Measurements from ENCODE around the gene PFAS.

The PFAS gene

GRCh38 chr17:8290043-8290442 is 41.0 kb downstream of the PFAS start:
- H3K4me3 ChIP-seq (ENCODE audit: low read length), result no peak overlapping the region
- no peak for DNase-seq (ENCODE audit: low read depth)
- H3K4me1 ChIP-seq (ENCODE audit: control insufficient read depth, insufficient read depth, low read length), result peaks cover 39% of the 10 kb centered on the region
- no peaks in the 10 kb centered on the region for H3K36me3 ChIP-seq (ENCODE audit: control insufficient read depth, insufficient read depth, low read length, severe bottlenecking)
- H3K9ac ChIP-seq (ENCODE audit: low read length), result no peak overlapping the region
- no peaks in the 10 kb centered on the region for H3K27me3 ChIP-seq (replicated peaks; ENCODE audit: control insufficient read depth, insufficient read depth, low read length)
- no peaks in the 10 kb centered on the region for H3K9me3 ChIP-seq (ENCODE audit: control insufficient read depth, low read length)

DNA sequence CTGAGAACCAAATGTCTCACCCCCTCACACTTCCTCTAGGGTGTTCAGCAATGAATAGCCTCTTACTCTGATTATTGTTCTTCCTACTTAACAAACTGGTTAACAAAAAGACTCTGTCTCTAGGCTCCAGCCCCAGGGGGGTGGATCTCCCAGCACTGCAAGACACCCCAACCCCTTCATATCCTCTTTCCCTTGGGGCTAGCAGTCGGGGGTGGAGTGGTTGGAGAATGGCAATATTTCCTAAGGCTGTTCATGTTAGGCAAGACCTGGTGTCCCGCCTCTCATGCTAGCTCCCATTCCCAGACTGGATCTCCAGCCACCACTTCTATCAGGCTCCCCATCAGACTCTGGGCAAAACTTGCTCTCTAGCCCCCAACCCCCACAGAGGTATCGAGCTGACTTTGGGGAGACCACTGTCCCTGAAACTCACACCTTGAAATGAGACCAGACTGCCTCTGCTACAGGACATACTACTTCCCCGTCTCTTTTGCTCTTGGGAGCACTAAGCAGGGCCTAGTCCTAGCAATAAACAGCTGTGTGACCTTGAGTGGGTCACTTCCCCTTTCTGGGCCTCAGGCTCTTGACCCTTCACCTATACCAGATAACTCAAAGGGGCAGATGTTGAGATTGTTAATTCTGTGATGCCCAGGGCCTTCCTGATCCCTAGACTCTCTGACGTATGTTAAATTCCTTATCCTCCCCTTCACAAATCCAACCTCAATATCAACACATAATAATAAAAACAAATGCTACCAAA is 43.7 kb downstream of the PFAS start:
- peak overlapping the region; percentile 38 for H3K4me3 ChIP-seq (ENCODE audit: low read length)
- H3K9ac ChIP-seq (ENCODE audit: low read length), result peak overlapping the region; percentile 10
- no peak for DNase-seq (ENCODE audit: low read depth)
- no peaks in the 10 kb centered on the region for H3K27me3 ChIP-seq (replicated peaks; ENCODE audit: control insufficient read depth, insufficient read depth, low read length)
- H3K4me1 ChIP-seq (ENCODE audit: control insufficient read depth, insufficient read depth, low read length), result peaks cover 42% of the 10 kb centered on the region
- no peaks in the 10 kb centered on the region for H3K9me3 ChIP-seq (ENCODE audit: control insufficient read depth, low read length)
- no peaks in the 10 kb centered on the region for H3K36me3 ChIP-seq (ENCODE audit: control insufficient read depth, insufficient read depth, low read length, severe bottlenecking)

DNA sequence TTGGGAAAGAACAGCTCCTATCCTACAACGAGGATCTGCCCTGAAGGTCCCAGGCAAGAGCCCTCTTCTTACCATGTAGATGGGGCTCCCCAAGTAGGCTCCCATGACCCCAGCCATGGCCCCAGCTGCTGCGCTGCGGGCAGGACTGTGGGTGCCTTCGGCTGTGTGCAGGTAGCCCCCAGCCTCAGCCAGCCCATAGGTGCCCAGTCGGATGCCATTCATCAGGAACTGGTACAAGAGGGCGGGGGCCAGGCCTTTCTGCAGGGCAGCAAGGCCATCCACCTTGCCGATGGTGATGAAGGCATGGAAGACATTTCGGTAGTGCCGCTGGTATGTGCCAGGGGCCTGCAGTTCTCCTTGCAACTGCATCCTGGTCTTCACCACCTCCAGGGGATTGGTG is 45.3 kb downstream of the PFAS start:
- Histone ChIP-seq H3K4me1 (ENCODE audit: control insufficient read depth, insufficient read depth, low read length) (peaks cover 36% of the 10 kb centered on the region), H3K27me3 (replicated peaks; ENCODE audit: control insufficient read depth, insufficient read depth, low read length) (no peaks in the 10 kb centered on the region), H3K4me3 (ENCODE audit: low read length) (peak overlapping the region; percentile 87), H3K36me3 (ENCODE audit: control insufficient read depth, insufficient read depth, low read length, severe bottlenecking) (no peaks in the 10 kb centered on the region), H3K9me3 (ENCODE audit: control insufficient read depth, low read length) (no peaks in the 10 kb centered on the region), H3K9ac (ENCODE audit: low read length) (peak overlapping the region; percentile 90)
- no peak for DNase-seq (ENCODE audit: low read depth)

GRCh38 chr17:8294814-8295316 is 45.8 kb downstream of the PFAS start:
- peak overlapping the region; percentile 87 for H3K4me3 ChIP-seq (ENCODE audit: low read length)
- peak overlapping the region; percentile 90 for H3K9ac ChIP-seq (ENCODE audit: low read length)
- H3K27me3 ChIP-seq (replicated peaks; ENCODE audit: control insufficient read depth, insufficient read depth, low read length), result no peaks in the 10 kb centered on the region
- no peaks in the 10 kb centered on the region for H3K9me3 ChIP-seq (ENCODE audit: control insufficient read depth, low read length)
- no peak for DNase-seq (ENCODE audit: low read depth)
- no peaks in the 10 kb centered on the region for H3K36me3 ChIP-seq (ENCODE audit: control insufficient read depth, insufficient read depth, low read length, severe bottlenecking)
- H3K4me1 ChIP-seq (ENCODE audit: control insufficient read depth, insufficient read depth, low read length), result peaks cover 31% of the 10 kb centered on the region

DNA sequence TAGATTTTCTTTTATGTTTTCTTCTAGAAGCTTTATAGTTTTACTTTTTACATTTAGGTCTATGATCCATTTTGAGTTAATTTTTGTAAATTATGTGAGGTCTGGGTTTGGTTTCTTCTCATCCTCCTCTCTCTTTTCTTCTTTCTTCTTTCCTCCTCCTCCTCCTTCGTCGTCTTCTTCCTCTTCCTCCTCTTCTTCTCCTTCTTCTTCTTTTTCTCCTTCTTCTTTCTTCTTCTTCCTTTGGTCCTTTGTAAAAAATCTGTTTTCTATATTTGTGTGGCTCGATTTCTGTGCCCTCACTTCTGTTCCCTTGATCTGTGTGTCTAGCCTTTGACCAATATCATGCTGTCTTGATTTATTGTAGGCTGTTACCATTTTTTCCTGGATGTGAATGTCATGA is 51.1 kb downstream of the PFAS start:
- DNase-seq (ENCODE audit: low read depth), result no peak
- H3K9me3 ChIP-seq (ENCODE audit: control insufficient read depth, low read length), result no peaks in the 10 kb centered on the region
- H3K4me3 ChIP-seq (ENCODE audit: low read length), result no peak overlapping the region
- peaks cover 9% of the 10 kb centered on the region for H3K4me1 ChIP-seq (ENCODE audit: control insufficient read depth, insufficient read depth, low read length)
- no peaks in the 10 kb centered on the region for H3K36me3 ChIP-seq (ENCODE audit: control insufficient read depth, insufficient read depth, low read length, severe bottlenecking)
- H3K27me3 ChIP-seq (replicated peaks; ENCODE audit: control insufficient read depth, insufficient read depth, low read length), result no peaks in the 10 kb centered on the region
- H3K9ac ChIP-seq (ENCODE audit: low read length), result no peak overlapping the region

- Histone ChIP-seq H3K9ac (ENCODE audit: low read length) (no peak overlapping the region), H3K9me3 (ENCODE audit: control insufficient read depth, low read length) (no peaks in the 10 kb centered on the region), H3K27me3 (replicated peaks; ENCODE audit: control insufficient read depth, insufficient read depth, low read length) (no peaks in the 10 kb centered on the region), H3K36me3 (ENCODE audit: control insufficient read depth, insufficient read depth, low read length, severe bottlenecking) (no peaks in the 10 kb centered on the region), H3K4me3 (ENCODE audit: low read length) (no peak overlapping the region), H3K4me1 (ENCODE audit: control insufficient read depth, insufficient read depth, low read length) (peaks cover 9% of the 10 kb centered on the region)
- DNase-seq (ENCODE audit: low read depth), result peak; percentile 86
Observed at GRCh38 chr17:8300627-8301242, 51.6 kb downstream of the PFAS start.

GRCh38 chr17:8310601-8311123 is 61.6 kb downstream of the PFAS start:
- Histone ChIP-seq H3K9ac (ENCODE audit: low read length) (no peak overlapping the region), H3K9me3 (ENCODE audit: control insufficient read depth, low read length) (no peaks in the 10 kb centered on the region), H3K4me1 (ENCODE audit: control insufficient read depth, insufficient read depth, low read length) (peaks cover 5% of the 10 kb centered on the region), H3K4me3 (ENCODE audit: low read length) (no peak overlapping the region), H3K36me3 (ENCODE audit: control insufficient read depth, insufficient read depth, low read length, severe bottlenecking) (no peaks in the 10 kb centered on the region), H3K27me3 (replicated peaks; ENCODE audit: control insufficient read depth, insufficient read depth, low read length) (peaks cover 58% of the 10 kb centered on the region)
- DNase-seq (ENCODE audit: low read depth), result no peak

DNA sequence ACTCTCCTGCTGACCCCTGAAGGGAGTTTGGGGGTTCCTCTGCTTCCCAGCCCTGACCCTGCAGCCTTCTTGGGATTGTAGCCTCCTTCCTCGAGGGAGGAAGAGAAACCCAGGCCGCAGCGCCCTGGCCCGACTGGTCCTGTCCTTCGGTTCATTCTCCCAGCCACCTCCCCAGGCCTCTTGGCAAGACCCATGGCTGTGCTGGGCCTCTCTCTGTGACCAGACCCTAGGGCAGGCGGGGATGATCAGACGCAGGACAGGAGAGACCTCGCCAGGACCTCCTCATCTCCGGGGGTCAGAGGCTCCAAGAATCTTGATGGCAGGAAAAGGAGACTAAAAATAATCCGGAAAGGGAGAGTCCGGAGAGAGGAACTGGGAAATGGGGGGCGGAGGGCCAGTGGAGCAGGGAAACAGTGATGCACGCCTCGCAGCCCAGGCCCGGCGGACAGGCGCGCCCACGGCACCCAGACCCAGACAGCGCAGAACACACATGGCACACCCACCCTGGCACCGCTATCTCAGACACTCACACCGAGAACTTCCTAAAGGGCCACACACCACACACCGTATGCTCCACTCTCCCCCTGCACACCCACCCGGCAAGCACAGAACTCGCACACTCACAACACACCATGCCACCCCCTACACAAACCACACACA is 62.2 kb downstream of the PFAS start:
- Histone ChIP-seq H3K36me3 (ENCODE audit: control insufficient read depth, insufficient read depth, low read length, severe bottlenecking) (no peaks in the 10 kb centered on the region), H3K4me3 (ENCODE audit: low read length) (no peak overlapping the region), H3K27me3 (replicated peaks; ENCODE audit: control insufficient read depth, insufficient read depth, low read length) (peaks cover 64% of the 10 kb centered on the region), H3K9ac (ENCODE audit: low read length) (no peak overlapping the region), H3K9me3 (ENCODE audit: control insufficient read depth, low read length) (no peaks in the 10 kb centered on the region), H3K4me1 (ENCODE audit: control insufficient read depth, insufficient read depth, low read length) (peaks cover 5% of the 10 kb centered on the region)
- no peak for DNase-seq (ENCODE audit: low read depth)

GRCh38 chr17:8312251-8312650 is 63.2 kb downstream of the PFAS start:
- no peak for DNase-seq (ENCODE audit: low read depth)
- Histone ChIP-seq H3K9ac (ENCODE audit: low read length) (no peak overlapping the region), H3K27me3 (replicated peaks; ENCODE audit: control insufficient read depth, insufficient read depth, low read length) (peaks cover 73% of the 10 kb centered on the region), H3K4me3 (ENCODE audit: low read length) (no peak overlapping the region), H3K4me1 (ENCODE audit: control insufficient read depth, insufficient read depth, low read length) (peaks cover 5% of the 10 kb centered on the region), H3K36me3 (ENCODE audit: control insufficient read depth, insufficient read depth, low read length, severe bottlenecking) (no peaks in the 10 kb centered on the region), H3K9me3 (ENCODE audit: control insufficient read depth, low read length) (no peaks in the 10 kb centered on the region)

- Histone ChIP-seq H3K4me3 (ENCODE audit: low read length) (no peak overlapping the region), H3K4me1 (ENCODE audit: control insufficient read depth, insufficient read depth, low read length) (peaks cover 5% of the 10 kb centered on the region), H3K9ac (ENCODE audit: low read length) (no peak overlapping the region), H3K36me3 (ENCODE audit: control insufficient read depth, insufficient read depth, low read length, severe bottlenecking) (no peaks in the 10 kb centered on the region), H3K27me3 (replicated peaks; ENCODE audit: control insufficient read depth, insufficient read depth, low read length) (peaks cover 75% of the 10 kb centered on the region), H3K9me3 (ENCODE audit: control insufficient read depth, low read length) (no peaks in the 10 kb centered on the region)
- no peak for DNase-seq (ENCODE audit: low read depth)
Observed at GRCh38 chr17:8312726-8313600, 63.9 kb downstream of the PFAS start.

All from adipocyte (in vitro differentiated cells).